NCI-H2196 (cell line): ENCODE measurements around the gene ADCY10.

ENCODE experiments used
- DNase-seq: peaks from one replicate; lab custom pipeline; 2025; ENCODE audit not compliant: unreplicated experiment; lab: John Stamatoyannopoulos, UW

Gene ADCY10

DNA sequence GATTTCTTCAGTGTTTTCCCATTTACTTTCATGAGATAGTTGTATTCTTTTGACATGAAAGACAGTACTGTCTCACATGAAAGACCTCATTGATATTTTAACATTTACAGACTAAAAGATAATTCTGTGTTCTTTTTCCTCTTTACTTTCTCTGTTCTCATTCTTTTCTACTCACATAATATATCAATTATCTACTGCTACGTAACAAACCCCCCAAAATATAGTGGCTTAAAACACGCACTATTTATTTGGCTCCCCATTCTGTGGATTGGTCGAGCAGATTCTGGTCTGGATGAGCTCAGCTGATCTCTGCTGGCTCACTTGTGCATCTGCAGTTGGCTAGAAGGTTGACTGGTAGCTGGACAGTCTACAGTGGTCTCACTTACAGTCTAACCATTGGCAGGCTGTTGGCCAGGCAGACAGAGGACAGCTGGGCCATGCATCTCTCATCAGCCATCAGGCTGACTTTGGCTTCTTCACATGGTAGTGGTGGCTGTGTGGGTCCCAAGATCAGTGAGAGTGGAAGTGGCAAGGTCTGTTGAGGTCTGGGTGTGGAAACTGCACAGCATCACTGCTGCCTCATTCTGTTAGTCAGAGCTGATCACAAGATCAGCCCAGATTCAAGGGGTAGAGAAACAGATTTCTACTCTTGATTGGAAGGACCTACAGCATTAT is 128.9 kb downstream of the ADCY10 start:
- no peak for DNase-seq

- no peak for DNase-seq
These were observed 131.0 kb downstream of the ADCY10 start for GRCh38 chr1:167782946-167783345.

GRCh38 chr1:167781558-167781957 is 132.4 kb downstream of the ADCY10 start:
- DNase-seq = no peak

- DNase-seq = no peak
These were observed 136.7 kb downstream of the ADCY10 start for GRCh38 chr1:167777269-167777650.

DNA sequence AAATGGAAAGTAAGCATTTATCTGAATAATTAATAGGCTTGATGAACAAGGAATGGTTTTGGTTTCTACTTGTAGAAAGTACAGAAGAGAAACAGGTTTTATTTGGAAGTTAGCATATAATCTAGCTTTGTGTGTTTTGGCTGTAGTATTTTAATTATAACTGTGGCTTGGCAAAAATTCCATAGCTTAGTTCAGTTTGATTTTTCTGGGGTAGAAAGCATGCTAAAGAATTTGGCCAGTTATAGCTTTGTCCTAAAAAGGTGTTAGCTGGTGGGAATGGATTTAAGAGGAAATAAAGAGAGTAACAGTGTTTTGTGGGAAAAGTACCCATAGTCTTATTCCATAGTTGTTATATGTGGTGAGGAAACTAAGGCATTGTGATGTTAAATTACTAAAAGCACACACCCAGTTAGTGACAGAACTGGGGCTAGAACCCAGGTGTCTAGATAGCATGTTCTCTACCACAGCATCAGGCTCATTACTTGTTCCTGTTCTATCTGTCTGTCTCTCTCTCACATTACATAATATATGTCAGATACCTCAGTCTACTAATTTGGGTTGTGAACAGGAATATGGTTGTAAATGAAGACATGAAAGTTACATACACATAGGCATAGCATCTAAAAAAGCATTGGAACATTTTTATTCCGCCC is 137.2 kb downstream of the ADCY10 start:
- no peak for DNase-seq

DNA sequence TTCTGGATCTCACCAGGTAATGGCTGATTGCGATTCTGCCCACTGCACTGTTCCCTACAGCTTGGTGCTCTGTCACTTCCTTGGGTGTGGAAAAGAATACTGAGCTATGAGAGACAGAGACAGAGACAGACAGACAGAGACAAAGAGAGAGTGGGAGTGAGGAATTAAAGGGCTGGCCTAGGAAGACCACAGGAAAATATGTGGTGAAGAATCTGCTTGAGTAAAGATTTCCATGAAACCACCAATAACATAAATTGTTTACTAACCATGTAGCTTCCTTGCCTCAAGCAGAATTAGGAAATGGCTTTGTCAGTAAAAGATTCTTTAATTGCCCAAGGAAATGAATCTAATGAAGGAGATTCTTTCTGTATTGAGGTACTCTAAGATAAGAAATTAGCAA is 137.8 kb downstream of the ADCY10 start:
- DNase-seq = no peak

- no peak for DNase-seq
These were observed 138.8 kb downstream of the ADCY10 start for GRCh38 chr1:167775178-167775577.

GRCh38 chr1:167774710-167775109 is 139.2 kb downstream of the ADCY10 start:
- DNase-seq = no peak

GRCh38 chr1:167773516-167773915 is 140.4 kb downstream of the ADCY10 start:
- no peak for DNase-seq

DNA sequence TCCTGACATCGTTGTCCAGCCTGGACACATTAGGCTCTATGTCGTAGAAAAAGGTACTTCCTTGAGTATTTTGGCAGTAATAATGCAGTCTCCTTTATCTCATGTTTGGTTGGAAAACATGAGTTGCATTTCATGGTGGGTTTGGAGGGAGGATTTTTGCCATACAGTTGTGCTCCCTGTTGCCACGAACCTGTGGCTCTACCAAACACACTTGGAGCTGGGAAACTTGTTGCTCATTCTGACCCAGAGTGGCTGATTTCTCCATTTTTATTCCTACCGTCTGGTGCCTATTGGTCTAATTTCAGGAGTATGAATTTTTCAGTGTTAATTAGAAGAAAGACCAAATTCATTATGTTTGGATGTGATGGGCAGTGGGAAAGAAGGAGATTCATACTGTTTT is 141.5 kb downstream of the ADCY10 start:
- no peak for DNase-seq

DNA sequence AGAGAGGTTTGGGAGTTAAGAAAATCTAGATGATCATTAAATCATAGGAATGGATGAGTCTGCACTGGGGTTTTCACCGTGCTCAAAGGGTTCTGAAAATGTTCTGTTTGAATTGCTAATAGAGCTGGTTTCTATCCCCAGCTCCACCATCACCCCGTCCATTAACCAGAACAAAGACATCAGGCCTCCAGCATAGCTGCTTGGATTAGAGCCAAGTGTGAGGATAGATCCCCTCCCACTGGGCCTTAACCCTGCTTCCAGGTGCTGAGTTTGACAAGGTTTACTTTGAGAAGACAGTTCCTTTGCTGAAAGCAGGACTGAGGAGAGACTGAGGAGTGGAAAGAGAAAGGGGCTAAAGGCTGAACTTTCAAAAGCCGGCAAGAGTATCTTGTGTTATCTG is 143.8 kb downstream of the ADCY10 start:
- DNase-seq = no peak

GRCh38 chr1:167767761-167768160 is 146.2 kb downstream of the ADCY10 start:
- no peak for DNase-seq

- DNase-seq = no peak
These were observed 147.4 kb downstream of the ADCY10 start for GRCh38 chr1:167766538-167766937.

DNA sequence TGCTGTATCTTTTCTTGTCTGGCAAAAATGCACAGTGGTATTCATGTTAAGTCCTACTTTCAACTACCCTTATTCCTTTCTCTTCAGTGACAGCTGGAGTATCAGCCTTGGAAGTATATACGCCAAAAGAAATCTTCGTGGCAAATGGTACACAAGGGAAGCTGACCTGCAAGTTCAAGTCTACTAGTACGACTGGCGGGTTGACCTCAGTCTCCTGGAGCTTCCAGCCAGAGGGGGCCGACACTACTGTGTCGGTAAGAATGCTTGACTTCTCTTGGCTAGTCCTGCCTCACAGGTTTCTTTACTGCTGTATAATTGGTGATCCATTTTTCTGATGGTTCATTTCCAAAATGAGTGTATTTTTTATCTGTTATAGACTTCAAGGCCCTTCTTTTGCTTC is 148.4 kb downstream of the ADCY10 start:
- no peak for DNase-seq

- no peak for DNase-seq
These were observed 149.2 kb downstream of the ADCY10 start for GRCh38 chr1:167764458-167765330.

- peak; percentile 3 for DNase-seq
These were observed 150.3 kb downstream of the ADCY10 start for GRCh38 chr1:167763525-167764220.

GRCh38 chr1:167762061-167762746 is 151.7 kb downstream of the ADCY10 start:
- DNase-seq = no peak

- no peak for DNase-seq
These were observed 152.5 kb downstream of the ADCY10 start for GRCh38 chr1:167761400-167761799.
